ENCODE data around the gene EFR3B. TPM values are rescaled to one million over a fixed set of nuclear protein-coding genes. Genes with fewer than 3 reads are reported as not detected.

The EFR3B gene
- total and polyA plus RNA-seq, 2 experiments from 2014 or later = 9.0 to 10.0 TPM

GRCh38 chr2:25063876-25064660, 22.2 kb downstream of the EFR3B start:
- no peak for TF ChIP-seq CTCF (IDR thresholded peaks at IDR 0.05; ENCODE audit: low read depth, low read length)
- no peaks in the 10 kb centered on the region for H3K36me3 ChIP-seq
- no peak overlapping the region for H3K27ac ChIP-seq
- H3K27me3 ChIP-seq = no peaks in the 10 kb centered on the region
- H3K4me1 ChIP-seq (ENCODE audit: low read depth) = no peaks in the 10 kb centered on the region
- no peak for DNase-seq (ENCODE audit: low read depth in 1 of 2, low spot score in 1 of 2)
- no peak overlapping the region for H3K4me3 ChIP-seq
- H3K9me3 ChIP-seq (ENCODE audit: low read depth) = no peaks in the 10 kb centered on the region

GRCh38 chr2:25065768-25066167, 23.9 kb downstream of the EFR3B start:
- Histone ChIP-seq H3K4me3 (no peak overlapping the region), H3K36me3 (no peaks in the 10 kb centered on the region), H3K4me1 (ENCODE audit: low read depth) (no peaks in the 10 kb centered on the region), H3K27ac (no peak overlapping the region), H3K9me3 (ENCODE audit: low read depth) (no peaks in the 10 kb centered on the region), H3K27me3 (no peaks in the 10 kb centered on the region)
- no peak for TF ChIP-seq CTCF (IDR thresholded peaks at IDR 0.05; ENCODE audit: low read depth, low read length)
- DNase-seq (ENCODE audit: low read depth in 1 of 2, low spot score in 1 of 2) = no peak

GRCh38 chr2:25066455-25066854, 24.6 kb downstream of the EFR3B start:
- TF ChIP-seq CTCF (IDR thresholded peaks at IDR 0.05; ENCODE audit: low read depth, low read length) = no peak
- no peak for DNase-seq (ENCODE audit: low read depth in 1 of 2, low spot score in 1 of 2)
- no peak overlapping the region for H3K27ac ChIP-seq

GRCh38 chr2:25068217-25068616, 26.3 kb downstream of the EFR3B start:
- Histone ChIP-seq H3K27ac (no peak overlapping the region), H3K4me1 (ENCODE audit: low read depth) (no peaks in the 10 kb centered on the region), H3K27me3 (no peaks in the 10 kb centered on the region), H3K36me3 (no peaks in the 10 kb centered on the region), H3K4me3 (no peak overlapping the region), H3K9me3 (ENCODE audit: low read depth) (no peaks in the 10 kb centered on the region)
- TF ChIP-seq CTCF (IDR thresholded peaks at IDR 0.05; ENCODE audit: low read depth, low read length) = no peak
- DNase-seq (ENCODE audit: low read depth in 1 of 2, low spot score in 1 of 2) = no peak

More at GRCh38 chr2:25066455-25066854, 24.6 kb downstream of the EFR3B start:
- Histone ChIP-seq H3K9me3 (ENCODE audit: low read depth) (no peaks in the 10 kb centered on the region), H3K4me1 (ENCODE audit: low read depth) (no peaks in the 10 kb centered on the region), H3K4me3 (no peak overlapping the region), H3K27me3 (no peaks in the 10 kb centered on the region), H3K36me3 (no peaks in the 10 kb centered on the region)

- Histone ChIP-seq H3K27ac (no peak overlapping the region), H3K4me1 (ENCODE audit: low read depth) (peaks cover 7% of the 10 kb centered on the region), H3K36me3 (no peaks in the 10 kb centered on the region), H3K9me3 (ENCODE audit: low read depth) (no peaks in the 10 kb centered on the region), H3K4me3 (no peak overlapping the region), H3K27me3 (no peaks in the 10 kb centered on the region)
- no peak for TF ChIP-seq CTCF (IDR thresholded peaks at IDR 0.05; ENCODE audit: low read depth, low read length)
- no peak for DNase-seq (ENCODE audit: low read depth in 1 of 2, low spot score in 1 of 2)
These were observed 30.1 kb downstream of the EFR3B start for GRCh38 chr2:25071966-25072365.

All from cardiac muscle cell (in vitro differentiated cells and primary cell).